ENCODE results near the gene OR6B2. TPM values are rescaled to one million over a fixed set of nuclear protein-coding genes. Genes with fewer than 3 reads are reported as not detected.

OR6B2 gene
- total and polyA plus RNA-seq, 2 of the 4 experiments (the other 2 are of a cell fraction): not detected

DNA sequence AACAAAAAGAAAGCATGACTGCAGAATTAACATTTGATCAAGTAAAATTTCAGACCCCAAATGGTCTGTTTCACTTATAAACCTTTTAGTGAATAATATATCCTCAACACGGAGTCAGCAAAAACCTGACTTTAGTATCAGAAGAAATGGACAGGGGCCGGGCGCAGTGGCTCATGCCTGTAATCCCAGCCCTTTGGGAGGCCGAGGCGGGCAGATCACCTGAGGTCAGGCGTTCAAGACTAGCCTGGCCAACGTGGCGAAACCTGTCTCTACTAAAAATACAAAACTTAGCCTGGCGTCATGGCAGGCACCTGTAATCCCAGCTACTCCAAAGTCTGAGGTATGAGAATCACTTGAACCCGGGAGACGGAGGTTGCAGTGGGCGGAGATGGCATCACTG is 20.0 kb upstream of the OR6B2 start:
- no peak overlapping the region for H3K9ac ChIP-seq (ENCODE audit: low read depth, low read length)
- H3K36me3 ChIP-seq (ENCODE audit: control insufficient read depth, insufficient read depth, low read length): no peaks in the 10 kb centered on the region
- H3K18ac ChIP-seq (ENCODE audit: low read depth, low read length): no peak overlapping the region
- H3K4ac ChIP-seq (ENCODE audit: low read depth, low read length): no peak overlapping the region
- ChIA-PET CTCF (no interaction called here), POLR2A (ENCODE audit: unreplicated experiment) (no interaction called here)
- H2AK5ac ChIP-seq (ENCODE audit: low read depth, low read length): no peak overlapping the region
- intact Hi-C loops (cut with micrococcal nuclease) (no loop called here), dilution Hi-C loops (cut with HindIII; ENCODE audit: low sequenced_read_pairs, unreplicated experiment) (no loop called here), in situ Hi-C loops (cut with MboI; ENCODE audit: low sequenced_read_pairs) (no loop called here)
- H3K23ac ChIP-seq (ENCODE audit: low read depth, low read length): no peak overlapping the region
- no peaks in the 10 kb centered on the region for H4K20me1 ChIP-seq (ENCODE audit: insufficient read depth, low read length)
- no peak overlapping the region for H2BK15ac ChIP-seq (ENCODE audit: low read depth, low read length)
- H3K9me3 ChIP-seq (ENCODE audit: control insufficient read depth, insufficient read depth, low read length): no peaks in the 10 kb centered on the region
- H4K5ac ChIP-seq (ENCODE audit: low read depth, low read length): no peak overlapping the region
- H3K27ac ChIP-seq (ENCODE audit: insufficient read depth, low read length): no peak overlapping the region
- no peak overlapping the region for H3K4me2 ChIP-seq (ENCODE audit: low read depth, low read length)
- no peaks in the 10 kb centered on the region for H3K79me1 ChIP-seq (ENCODE audit: low read depth in 1 of 2, low read length in 2 of 2)
- H2BK20ac ChIP-seq (ENCODE audit: low read depth, low read length): no peak overlapping the region
- no peak overlapping the region for H3K14ac ChIP-seq (replicated peaks; ENCODE audit: low read depth, low read length)
- H3K9me1 ChIP-seq (ENCODE audit: insufficient read depth, low read length): no peaks in the 10 kb centered on the region
- no peak overlapping the region for H2AFZ ChIP-seq (replicated peaks; ENCODE audit: low read length, poor library complexity)
- no peak overlapping the region for H4K91ac ChIP-seq (ENCODE audit: insufficient read depth, low read depth, low read length)
- DNase-seq (no peak), ATAC-seq (ENCODE audit: low read depth) (no peak)
- no peak overlapping the region for H2AK9ac ChIP-seq (replicated peaks; ENCODE audit: low read depth, low read length, poor library complexity)
- H4K8ac ChIP-seq (ENCODE audit: low read depth in 2 of 2, low read length in 2 of 2): no peak overlapping the region
- 60% methylated on average over 1 of the region's 12 CpGs; no CpG with 5 or more reads in 1 of the 2 experiments for WGBS, 2 experiments (ENCODE audit: extremely low coverage in 2 of 2, insufficient read length in 1 of 2)
- H2BK120ac ChIP-seq (ENCODE audit: low read depth, low read length): no peak overlapping the region
- BruUV-seq (replicated peaks): no TSS peak
- no peaks in the 10 kb centered on the region for H3K4me1 ChIP-seq (ENCODE audit: control insufficient read depth, insufficient read depth, low read length)
- H3K4me3 ChIP-seq (ENCODE audit: insufficient read depth, low read depth, low read length): no peak overlapping the region
- H3K27me3 ChIP-seq (ENCODE audit: control insufficient read depth, insufficient read depth, low read length): peaks cover 37% of the 10 kb centered on the region
- TF ChIP-seq RAD21 (IDR thresholded peaks at IDR 0.05; ENCODE audit: low read length) (no peak), MAZ (IDR thresholded peaks at IDR 0.05; ENCODE audit: borderline replicate concordance, low read depth, low read length) (no peak), RFX5 (IDR thresholded peaks at IDR 0.05; ENCODE audit: low read depth, low read length) (no peak), MAFK (IDR thresholded peaks at IDR 0.05; ENCODE audit: low read depth, low read length) (no peak), RCOR1 (IDR thresholded peaks at IDR 0.05; ENCODE audit: insufficient replicate concordance, low read length) (no peak)
- TF ChIP-seq, protein P1, sequence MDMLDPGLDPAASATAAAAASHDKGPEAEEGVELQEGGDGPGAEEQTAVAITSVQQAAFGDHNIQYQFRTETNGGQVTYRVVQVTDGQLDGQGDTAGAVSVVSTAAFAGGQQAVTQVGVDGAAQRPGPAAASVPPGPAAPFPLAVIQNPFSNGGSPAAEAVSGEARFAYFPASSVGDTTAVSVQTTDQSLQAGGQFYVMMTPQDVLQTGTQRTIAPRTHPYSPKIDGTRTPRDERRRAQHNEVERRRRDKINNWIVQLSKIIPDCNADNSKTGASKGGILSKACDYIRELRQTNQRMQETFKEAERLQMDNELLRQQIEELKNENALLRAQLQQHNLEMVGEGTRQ (IDR thresholded peaks at IDR 0.05; ENCODE audit: low read depth, low read length): no peak
- no peak overlapping the region for H2BK5ac ChIP-seq (ENCODE audit: low read depth, low read length, poor library complexity, severe bottlenecking)
- no peak overlapping the region for H3K56ac ChIP-seq (ENCODE audit: extremely low read depth, insufficient read depth, low read length)
